Activated CD4-positive, alpha-beta T cell treated with anti-CD3 and anti-CD28 coated beads, Interleukin-2, Interleukin-4, amounts not matched to agents 100 ng/mL and 50 ng/mL, durations not matched to agents 16 hours and 8 hours (primary cell): ENCODE measurements around the gene COL12A1.
"Not testable (repeated sequence)": the region's sequence is repeated elsewhere in the genome, so short reads cannot be mapped to it uniquely, and the experiment has no call there.

Experiments
- DNase-seq: peaks from one replicate; pipeline ENCODE4 v3.0.0-alpha.2; 2020; ENCODE audit warnings: low spot score

Gene COL12A1

DNA sequence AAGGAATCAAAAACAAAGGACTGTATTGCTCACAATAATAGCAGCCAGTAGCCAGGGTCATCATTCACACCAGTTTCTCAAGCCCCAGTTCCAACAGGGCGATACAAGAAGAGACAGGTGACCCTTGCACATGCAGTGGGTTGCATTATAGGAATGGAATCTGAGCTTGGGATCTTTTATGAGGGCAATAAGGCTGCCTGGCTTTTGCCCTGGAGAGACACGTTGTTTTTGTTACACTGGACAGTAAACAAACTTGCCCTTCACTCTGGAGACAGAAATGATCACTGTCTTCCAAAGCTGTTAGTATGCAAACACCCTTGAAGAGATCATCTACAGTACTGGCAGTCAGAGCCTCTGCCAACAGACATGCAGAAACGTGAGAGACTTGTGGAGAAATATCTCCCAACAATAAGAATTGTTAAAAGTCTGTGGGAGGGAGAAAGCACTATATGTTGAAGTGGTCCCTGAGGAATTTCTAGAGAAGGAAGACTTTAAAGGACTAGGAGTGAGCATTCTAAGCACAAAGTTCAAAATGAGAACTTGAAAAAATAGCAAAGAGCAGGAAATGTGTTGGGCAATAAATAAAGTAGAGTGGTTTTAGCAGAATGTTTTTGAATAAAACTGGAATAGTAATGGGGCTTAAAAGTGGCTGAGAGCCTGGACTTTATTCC, 6.2 kb upstream of the COL12A1 start:
- DNase-seq = no peak

DNA sequence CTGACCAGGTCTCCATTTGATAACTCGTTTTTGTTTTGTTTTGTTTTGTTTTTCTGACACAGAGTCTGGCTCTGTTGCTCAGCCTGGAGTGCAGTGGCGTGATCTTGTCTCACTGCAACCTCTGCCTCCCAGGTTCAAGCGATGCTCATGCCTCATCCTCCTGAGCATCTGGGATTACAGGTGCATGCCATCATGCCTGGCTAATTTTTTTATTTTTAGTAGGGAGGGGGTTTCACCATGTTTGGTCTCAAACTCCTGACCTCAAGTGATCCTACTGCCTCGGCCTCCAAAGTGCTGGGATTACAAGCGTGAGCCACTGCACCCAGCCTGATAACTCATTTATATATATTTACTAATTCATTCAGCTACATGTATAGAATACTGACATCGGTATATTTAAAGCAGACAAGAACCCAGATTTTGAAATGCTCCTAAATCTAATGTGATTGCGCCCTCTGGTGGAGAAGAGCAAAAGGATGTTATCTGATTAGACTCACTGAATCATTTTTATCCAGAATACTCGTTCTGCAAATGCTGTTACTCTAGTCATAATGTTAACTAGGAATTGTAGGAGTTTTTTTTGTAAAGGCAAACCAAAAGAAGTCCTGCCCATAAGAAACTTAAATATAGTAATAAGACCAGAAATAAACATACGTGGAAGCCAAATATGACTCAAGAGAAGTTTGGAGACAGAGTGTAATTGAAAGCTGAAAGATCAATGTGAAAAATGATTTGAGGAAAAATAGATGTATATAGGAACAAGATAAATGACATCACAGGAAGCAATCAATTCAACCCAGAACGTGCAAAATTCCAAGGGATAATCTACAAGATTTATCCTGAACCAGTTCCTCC, 5.3 kb upstream of the COL12A1 start:
- DNase-seq = peak; percentile 52

DNA sequence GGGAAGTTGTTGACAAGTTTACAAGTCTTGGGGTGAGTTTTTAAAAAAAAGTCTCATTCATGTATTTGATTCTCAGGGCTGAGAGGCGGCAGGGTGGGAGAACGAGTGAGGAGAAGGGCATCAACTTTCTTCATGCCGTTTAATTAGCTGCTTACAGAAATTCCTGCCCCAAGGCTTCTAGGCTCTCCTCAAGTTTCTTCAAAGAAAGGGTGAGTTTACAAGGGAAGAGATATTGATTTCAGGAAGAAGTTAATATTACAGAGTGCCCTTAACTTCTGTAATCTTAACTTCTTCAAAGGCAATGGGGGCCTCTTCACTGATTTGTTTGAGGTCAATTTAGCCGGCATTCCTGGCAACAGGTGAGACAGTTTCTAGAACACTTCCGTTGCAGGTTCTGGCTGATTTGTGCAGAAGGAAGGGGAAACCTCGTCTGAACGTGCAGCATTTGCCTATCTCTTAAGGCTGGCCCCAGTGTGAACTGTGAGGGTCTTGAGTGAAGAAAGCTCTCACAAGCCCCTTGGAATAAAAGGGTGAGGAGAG, 3.4 kb upstream of the COL12A1 start:
- no peak for DNase-seq

DNA sequence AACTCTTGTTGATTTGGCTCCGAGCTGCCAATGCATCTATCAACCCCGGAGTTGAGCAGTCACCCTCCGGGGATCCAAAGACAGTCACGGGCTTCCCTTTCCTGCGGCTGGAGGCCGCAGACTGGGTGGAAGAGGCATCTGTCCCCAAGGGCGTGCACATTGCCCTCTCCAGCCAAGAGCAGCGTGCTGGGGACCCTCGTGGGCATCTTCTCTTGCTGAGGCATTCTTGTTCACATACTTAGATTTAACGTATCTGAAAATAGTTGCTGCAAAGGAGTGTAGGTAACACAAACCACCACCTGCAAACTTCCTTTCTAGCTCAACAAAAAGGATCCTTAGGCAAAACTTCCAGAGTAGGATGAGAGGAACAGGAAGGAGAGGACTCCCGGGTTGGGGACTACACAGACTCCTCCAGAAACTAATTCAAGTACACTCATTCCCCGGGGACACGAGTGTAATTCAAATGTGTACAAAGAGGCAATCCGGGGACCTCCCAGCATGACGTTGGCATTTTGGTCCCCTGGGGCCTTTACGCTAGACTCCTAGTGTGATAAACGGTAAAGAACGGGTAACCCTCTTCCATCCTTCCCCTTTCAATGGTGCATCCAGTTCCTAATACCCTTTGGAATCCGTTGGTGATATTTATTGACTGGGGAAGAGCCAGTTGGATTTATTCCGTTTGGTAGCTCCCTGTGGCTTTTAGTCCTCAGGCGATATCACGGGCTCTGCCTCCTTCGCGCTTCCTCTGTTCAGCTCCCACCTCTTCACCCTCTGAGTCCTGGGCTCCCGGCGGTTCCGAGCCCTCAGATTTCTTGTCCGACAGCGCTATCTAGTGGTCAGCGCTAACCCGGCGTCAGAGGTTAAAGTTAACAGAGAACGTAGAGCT, 2.7 kb upstream of the COL12A1 start:
- peak; percentile 83 for DNase-seq

DNA sequence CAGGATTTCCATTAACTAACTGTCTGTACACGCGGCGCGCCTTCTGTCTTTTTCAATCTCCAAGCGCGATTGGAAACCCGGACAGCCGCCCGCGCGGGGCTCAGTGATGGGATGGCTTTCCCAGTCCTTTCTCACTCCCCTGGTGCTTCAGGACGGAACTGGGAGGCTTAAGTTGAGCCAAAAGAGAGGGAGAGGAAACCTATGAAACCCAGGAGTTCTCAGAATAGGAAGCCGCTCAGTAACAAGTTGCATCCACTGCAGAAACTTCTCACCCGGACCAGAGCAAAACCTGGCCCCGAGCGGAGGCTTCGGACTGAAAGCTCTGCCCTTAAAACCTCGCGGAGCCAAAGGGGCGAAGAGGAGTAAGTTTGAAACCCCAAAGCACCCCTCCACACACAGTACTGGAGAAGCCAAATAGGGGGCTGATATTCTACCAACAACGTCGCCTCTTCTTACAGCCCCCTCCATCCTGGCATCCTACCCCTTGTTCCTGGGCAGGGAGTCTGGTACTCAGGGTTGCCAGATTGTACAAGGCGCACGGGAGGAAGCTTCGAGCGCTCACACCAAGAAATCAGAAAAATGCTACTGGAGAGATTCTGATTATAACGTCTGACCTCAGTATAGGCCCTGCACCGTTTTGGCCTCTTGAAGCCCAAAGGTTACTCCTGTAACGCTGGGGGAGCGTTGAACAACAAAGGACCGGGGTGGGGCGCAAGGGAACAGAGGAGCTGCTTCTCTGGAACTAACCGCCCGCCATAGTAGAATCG, 906 bp upstream of the COL12A1 start:
- DNase-seq = no peak

DNA sequence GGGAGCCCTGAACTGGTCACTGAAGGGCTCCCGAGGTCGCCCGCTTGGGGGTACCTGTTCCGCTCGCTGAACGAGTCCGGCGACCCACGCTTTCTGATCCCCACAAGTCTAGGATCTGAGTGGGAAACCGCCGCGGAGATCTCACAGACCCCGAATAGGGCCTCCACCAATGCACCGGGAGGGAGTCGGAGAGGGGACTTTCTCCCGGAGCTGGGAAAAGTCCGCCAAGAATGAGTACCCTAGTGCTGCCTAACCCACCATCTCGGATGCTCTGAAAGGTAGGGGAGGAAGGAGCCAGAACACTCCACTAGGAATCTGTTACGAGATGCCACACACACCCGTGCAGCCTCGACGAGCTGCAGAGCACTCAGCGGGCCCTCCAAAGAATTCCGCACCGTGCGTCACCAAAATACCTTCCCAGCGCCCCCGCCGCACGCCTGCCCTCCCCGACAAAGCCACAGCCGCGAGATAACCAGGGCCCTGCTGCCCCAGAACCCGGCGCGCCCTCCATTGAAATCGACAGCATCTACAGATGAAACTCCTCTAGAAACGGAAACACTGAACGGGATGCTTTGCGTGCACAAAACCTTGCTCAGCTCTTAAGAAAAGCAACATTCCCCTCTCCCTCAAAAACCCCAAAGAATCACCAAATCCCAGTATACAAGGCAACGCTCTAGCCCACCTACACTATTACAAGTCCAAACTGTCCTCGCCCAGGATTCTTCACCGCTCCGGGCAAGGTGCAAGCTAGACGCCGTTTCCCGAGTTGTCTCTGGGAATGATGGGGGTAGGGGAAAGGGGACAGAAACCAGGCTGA, 686 bp downstream of the COL12A1 start:
- DNase-seq = no peak

DNA sequence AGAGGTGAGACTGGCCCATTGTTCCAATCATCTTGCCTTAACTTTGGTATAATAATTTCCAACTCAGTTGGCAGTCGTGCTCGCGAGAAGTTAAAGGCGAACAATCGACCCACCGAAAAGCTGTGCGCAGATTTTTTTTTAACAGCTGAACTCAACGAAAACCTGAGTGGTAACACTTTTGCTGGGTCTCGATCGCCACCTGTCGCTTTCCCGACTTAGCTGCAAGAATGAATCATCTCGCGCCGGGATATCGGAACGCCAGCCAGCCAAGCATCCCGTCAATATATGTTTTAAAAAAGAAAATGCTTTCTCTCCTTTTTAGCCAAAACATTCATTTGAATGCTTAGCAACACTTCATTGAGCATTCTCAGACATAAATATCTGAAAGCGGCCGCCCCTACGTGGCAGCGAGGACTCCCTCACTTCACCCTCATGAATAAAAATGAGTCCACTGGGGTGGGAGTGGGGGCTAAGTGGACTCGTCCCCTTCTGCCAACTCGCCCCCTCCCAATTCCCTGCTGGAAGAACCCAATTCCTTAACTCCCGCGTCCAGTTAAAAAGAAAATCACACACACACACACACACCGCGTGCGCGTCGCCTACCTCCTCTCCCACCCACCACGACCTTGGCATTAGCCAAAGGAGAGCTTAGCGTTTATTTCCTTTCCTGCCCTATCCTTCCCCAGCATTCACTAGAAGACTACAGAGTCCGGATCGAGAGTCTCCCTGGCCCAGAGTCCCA, 1.5 kb downstream of the COL12A1 start:
- DNase-seq = peak; percentile 51

DNA sequence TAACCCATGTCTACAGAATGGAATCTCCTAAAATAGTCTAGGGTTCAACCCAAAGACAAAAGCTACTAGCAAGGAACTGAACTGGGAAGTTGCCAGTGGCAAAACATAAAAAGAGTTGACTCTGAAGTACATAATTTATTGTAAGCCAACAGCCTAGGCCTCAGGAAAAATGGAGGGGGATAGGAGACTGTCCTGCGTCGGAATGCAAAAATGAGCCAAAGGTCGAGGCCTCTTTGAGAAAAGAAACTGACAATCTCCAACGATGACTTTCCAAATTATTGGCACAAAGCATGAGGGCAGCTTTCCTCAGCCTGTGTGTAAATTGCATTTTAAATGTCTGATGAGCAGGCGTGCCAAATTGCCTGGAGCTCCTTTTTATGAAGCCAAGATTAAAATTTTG, 2.1 kb downstream of the COL12A1 start:
- DNase-seq = no peak

DNA sequence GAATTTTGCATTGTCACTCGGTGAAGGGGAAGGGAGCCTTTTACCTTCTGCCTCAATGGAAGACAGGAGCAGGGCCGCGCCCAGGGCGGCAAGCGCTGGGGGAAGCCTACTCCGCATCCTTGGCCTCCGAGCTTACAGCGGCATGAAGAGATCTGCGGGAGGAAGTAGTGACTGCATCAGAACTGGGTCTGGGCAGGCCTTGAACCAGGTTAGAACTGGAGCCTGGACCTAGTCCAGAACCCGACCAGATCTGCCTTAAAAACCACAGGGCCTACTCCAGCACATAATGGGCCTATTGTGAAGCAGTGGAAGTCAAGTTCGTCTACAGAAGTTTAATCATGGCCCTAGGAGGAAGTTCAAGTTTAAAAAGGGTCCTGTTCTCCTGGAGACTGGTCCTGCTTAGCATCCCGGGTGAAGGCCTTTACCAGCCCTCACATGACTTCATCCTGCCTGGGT, 3.1 kb downstream of the COL12A1 start:
- DNase-seq = no peak

DNA sequence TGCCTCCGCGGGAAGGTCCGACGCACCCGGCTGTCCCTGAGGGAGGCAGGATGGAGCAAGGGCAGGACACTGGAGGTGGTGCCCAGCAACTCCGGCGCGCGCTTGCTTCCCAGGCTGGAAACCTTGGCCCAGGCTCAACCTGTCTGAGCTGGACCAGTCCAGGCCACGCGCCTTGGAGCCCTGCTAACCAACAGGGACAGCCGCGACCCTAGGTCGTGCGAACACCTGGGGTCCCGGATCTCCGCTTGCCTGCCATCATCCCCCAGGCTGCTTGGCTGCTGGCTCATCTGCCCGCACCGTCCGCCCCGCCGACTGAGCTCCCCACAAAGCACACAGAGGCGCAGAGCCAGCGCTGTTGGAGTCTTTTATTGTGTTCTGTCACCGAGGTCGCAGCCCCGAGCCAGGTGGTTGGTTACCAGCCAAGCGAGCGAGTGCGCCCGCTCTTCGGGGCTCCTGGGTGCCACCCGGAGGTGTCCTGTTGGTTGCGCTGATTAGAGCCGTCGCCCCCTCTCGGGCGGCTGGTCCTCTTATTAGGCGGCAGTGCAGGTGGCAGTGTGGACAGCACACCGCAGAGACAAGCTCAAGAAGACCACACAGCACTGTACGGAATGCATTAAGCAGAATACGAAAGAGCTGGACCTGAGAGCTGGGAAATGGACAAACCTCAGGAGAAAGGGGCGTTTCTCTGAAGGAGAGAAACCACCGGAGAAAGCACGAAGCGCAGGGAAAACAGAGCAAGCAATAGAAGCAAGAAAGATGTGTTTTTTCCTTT, 3.8 kb downstream of the COL12A1 start:
- DNase-seq = no peak

DNA sequence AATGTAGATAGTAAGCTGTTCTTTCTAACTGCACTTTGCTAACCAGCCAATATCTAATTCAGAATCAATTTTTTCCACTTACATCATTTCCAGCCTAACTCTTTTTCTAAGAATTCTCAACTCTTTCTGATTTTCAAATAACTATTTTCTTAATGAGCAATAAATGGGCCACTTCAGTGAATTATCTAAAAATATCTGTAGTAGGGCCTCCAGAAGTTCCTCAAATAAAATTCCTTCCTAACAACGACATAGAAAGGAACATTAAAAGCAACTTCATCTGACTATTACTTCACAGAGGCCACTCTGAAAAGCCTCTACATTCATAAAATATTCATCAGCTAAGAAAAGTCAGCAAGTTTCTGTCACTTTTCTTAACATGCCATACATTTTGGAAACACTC, 4.8 kb downstream of the COL12A1 start:
- DNase-seq = no peak

DNA sequence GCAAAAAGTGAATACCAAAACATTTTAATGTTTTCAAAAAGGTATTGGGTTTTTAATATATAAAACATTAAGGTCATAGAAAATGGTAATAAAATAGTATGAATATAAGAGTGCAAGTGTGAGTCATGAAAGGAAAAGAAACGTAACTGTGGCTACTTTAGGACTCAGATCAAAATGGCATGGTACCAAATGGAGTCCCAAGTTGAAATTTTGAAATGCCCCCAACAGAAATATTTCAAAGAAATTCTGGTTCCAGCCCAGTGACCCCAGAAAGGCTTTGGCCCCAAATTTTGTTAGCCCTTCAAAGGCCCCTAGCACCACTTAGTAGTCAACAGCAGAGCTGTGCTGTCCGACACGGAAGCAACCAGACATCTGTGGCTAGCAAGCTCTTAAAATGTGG, 6.0 kb downstream of the COL12A1 start:
- DNase-seq = no peak

DNA sequence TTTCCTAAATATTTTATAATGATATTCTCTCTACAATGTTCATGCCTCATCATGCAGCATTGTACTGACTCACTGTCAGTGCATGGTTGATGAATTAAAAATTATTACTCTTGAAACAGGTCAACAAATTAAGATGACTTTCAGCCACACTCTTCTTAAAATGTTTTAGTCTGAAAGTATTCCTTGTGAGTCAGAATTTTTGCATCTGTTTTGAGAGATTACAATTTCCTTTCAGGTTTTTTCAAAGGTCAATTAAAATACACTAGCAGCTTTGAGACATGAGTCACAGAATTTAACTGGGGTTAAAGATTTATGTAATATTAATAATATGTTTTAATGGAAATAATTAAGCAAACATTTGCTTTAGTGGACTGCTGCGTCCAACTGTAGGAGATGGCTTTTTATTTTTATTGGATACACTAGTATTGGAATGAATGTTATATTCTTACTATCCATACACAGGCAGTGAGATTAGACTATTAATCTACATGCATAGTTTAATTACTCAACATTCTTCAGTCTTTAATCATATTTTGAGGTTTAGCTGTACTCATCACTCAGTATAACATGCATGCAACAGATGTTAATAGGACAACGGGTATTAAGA, 9.7 kb downstream of the COL12A1 start:
- no peak for DNase-seq

DNA sequence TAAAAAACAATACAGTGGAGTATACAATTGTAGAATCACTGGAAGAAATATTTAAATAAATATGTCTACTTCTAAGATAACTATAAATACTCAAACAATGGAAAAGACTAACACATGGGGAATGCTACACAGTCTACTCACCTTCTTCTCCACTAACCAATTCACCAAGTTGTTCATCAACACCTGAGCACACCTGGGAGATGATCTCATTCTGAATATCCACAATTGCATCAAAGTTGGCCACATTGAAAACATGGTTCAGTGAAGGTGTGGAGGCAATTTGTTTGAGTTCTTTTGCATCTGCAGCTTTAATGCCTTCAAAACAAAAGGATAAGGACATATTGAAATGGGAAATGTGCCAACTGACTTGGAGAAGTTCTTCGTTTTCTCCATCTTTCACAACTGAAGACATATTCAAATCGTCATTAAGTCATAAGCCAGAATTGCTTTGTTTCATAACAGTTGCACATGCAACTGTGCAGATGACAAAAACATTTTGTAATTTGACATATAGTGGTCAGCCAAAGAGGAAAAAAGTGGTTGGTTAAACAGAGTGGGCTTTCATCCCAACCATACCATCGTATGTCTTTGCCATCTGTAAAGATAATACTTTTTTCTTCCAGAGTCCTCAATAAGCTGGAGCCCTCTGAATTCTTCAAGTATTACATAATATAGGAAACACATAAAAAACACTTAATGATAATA, 17.5 kb downstream of the COL12A1 start:
- no peak for DNase-seq

DNA sequence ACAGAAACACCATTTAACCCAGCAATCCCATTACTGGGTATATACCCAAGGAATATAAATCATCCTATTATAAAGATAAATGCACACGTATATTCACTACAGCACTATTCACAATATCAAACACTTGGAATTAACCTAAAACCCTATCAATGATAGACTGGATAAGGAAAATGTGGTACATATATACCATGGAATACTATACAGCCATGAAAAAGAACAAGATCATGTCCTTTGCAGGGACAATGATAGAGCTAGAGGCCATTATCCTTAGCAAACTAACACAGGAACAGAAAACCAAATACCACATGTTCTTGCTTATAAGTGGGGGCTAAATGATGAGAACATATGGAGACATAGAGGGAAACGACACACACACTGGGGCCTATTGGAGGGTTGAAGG, 19.3 kb downstream of the COL12A1 start:
- not testable (repeated sequence) for DNase-seq

DNA sequence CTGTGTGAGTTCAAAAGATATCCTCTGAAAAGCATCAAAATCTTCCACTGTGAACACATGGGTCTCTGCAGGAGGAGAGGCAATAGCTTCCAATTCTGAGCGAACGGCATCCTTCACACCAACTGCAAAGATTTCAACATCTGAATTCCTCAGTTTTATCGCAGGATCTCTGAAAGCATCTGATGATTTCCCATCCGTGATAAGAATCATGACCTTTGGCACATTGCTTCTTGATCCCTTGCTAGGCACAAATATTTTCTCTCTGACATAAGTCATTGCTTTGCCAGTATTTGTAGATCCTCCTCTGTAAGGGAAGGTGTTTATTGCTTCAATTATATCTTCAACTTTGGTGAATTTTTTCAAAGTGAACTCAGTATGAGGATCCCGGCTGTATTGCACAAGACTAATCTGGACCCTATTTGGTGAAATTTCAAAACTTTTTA, 22.7 kb downstream of the COL12A1 start:
- no peak for DNase-seq

DNA sequence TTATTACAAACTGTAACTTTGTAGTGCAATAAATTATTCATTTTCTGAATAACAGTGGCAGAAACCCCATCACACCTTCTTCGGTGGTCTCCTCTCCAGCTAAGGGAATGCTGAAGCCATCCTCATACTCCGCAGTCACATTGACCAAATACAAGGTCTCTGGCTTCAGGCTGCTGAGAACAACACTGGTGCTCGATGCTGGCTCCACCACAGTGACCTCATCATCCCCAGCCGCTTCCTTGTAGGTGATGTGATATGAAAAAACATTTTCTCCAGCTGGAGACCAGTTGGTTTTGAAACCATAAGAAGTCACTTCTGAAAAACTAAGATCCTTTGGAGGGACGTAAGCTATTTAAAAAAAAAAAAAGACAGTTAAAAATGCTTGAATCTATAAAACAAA, 25.0 kb downstream of the COL12A1 start:
- no peak for DNase-seq

DNA sequence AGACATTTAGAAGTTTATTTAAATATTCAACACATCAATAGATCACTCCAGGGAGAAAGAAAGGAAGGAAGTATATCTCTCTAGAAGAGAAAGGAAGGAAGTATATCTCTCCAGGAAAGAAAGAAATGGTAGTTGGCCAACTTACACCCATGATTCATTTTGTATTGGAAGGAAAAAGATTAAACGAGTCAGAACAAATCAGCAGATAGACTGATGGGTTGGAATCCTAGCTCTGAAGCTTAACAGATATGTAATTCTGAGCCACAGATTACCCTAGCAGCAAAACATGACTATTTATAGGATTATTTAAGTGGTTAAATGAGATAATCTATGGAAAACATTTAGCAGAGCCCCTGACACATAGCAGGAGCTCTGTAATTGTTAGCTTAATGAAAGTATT, 27.1 kb downstream of the COL12A1 start:
- DNase-seq = no peak
